Neuronal stem cell (in vitro differentiated cells): ENCODE measurements around the gene KDM4C.

ENCODE experiments used
- DNase-seq: peaks from one replicate; pipeline ENCODE4 v3.0.0-alpha.2; 2013; ENCODE audit warnings: low spot score
- H2AFZ ChIP-seq: one replicate; pipeline ENCODE4 v1.6.1; 2013; ENCODE audit warnings: mild to moderate bottlenecking, low read length, inconsistent platforms
- H2AK5ac ChIP-seq: 2 replicates; pipeline ENCODE4 v1.6.1; 2013; ENCODE audit warnings: low read depth, mild to moderate bottlenecking, inconsistent platforms, low read length, moderate library complexity, mixed read lengths
- H2BK120ac ChIP-seq: 2 replicates; pipeline ENCODE4 v1.6.1; 2013; ENCODE audit warnings: low read depth, mild to moderate bottlenecking, inconsistent platforms, low read length, moderate library complexity, mixed read lengths
- H2BK12ac ChIP-seq: one replicate; pipeline ENCODE4 v1.6.1; 2013; ENCODE audit warnings: low read length, inconsistent platforms
- H2BK15ac ChIP-seq: 2 replicates; pipeline ENCODE4 v1.6.1; 2013; ENCODE audit warnings: mild to moderate bottlenecking, low read length, inconsistent platforms, mixed read lengths
- H2BK5ac ChIP-seq: one replicate; pipeline ENCODE4 v1.6.1; 2013; ENCODE audit warnings: inconsistent platforms, mild to moderate bottlenecking, low read length, moderate library complexity
- H3K14ac ChIP-seq: one replicate; pipeline ENCODE4 v1.6.1; 2013; ENCODE audit warnings: low read length, inconsistent platforms
- H3K18ac ChIP-seq: 2 replicates; pipeline ENCODE4 v1.6.1; 2013; ENCODE audit warnings: low read length, inconsistent platforms
- H3K23ac ChIP-seq: 2 replicates; pipeline ENCODE4 v1.6.1; 2013; ENCODE audit warnings: low read depth, mild to moderate bottlenecking, mixed read lengths, low read length, inconsistent platforms; ENCODE audit not compliant: poor library complexity
- H3K27ac ChIP-seq: replicated peaks from 3 replicates; pipeline ENCODE4 v1.5.1; 2013; ENCODE audit warnings: low read length, inconsistent platforms
- H3K27me3 ChIP-seq, 3 experiments: 2 replicates each; pipeline ENCODE4 v1.6.1; 2013; ENCODE audit warnings: low read length in 3 of 3, mild to moderate bottlenecking in 2 of 3, inconsistent platforms in 1 of 3, low read depth in 1 of 3, mixed read lengths in 1 of 3, moderate library complexity in 1 of 3; ENCODE audit not compliant: control insufficient read depth in 3 of 3, insufficient read depth in 3 of 3
- H3K36me3 ChIP-seq, 2 donors: replicated peaks in 1 of 2; 2 replicates each; pipeline ENCODE4 v1.6.1; 2013; ENCODE audit warnings: low read length in 2 of 2; ENCODE audit not compliant: control insufficient read depth in 2 of 2, insufficient read depth in 2 of 2
- H3K4ac ChIP-seq: 2 replicates; pipeline ENCODE4 v1.6.1; 2013; ENCODE audit warnings: inconsistent platforms, mild to moderate bottlenecking, low read length, moderate library complexity
- H3K4me1 ChIP-seq, 2 donors: 1 replicate in 1 of 2; 2 replicates in 1 of 2; pipeline ENCODE4 v1.6.1; 2013; ENCODE audit warnings: low read length in 2 of 2, low read depth in 1 of 2; ENCODE audit not compliant: control insufficient read depth in 2 of 2, insufficient read depth in 1 of 2
- H3K4me2 ChIP-seq: one replicate; pipeline ENCODE4 v1.6.1; 2013; ENCODE audit warnings: mild to moderate bottlenecking, low read length, inconsistent platforms; ENCODE audit not compliant: insufficient read depth, poor library complexity, severe bottlenecking
- H3K4me3 ChIP-seq, 2 donors: 2 replicates each; pipeline ENCODE4 v1.5.1; 2013; ENCODE audit warnings: low read length in 2 of 2, mild to moderate bottlenecking in 2 of 2, inconsistent platforms in 1 of 2, moderate library complexity in 1 of 2
- H3K79me1 ChIP-seq: one replicate; pipeline ENCODE4 v1.6.1; 2013; ENCODE audit warnings: low read depth, mild to moderate bottlenecking, inconsistent platforms, low read length, moderate library complexity
- H3K9ac ChIP-seq: one replicate; pipeline ENCODE4 v1.6.1; 2013; ENCODE audit warnings: mild to moderate bottlenecking, low read depth, low read length, inconsistent platforms; ENCODE audit not compliant: poor library complexity
- H3K9me3 ChIP-seq, 2 donors: replicated peaks in 1 of 2; 2 replicates each; pipeline versions ENCODE3 to v1.6.1; 2013; ENCODE audit warnings: low read length in 2 of 2, mild to moderate bottlenecking in 2 of 2, inconsistent platforms in 1 of 2, low read depth in 1 of 2, mixed read lengths in 1 of 2, moderate library complexity in 1 of 2; ENCODE audit not compliant: control insufficient read depth in 2 of 2, insufficient read depth in 1 of 2
- H4K8ac ChIP-seq: one replicate; pipeline ENCODE4 v1.6.1; 2013; ENCODE audit warnings: low read depth, mild to moderate bottlenecking, inconsistent platforms, low read length, moderate library complexity
- H4K91ac ChIP-seq: one replicate; pipeline ENCODE4 v1.6.1; 2013; ENCODE audit warnings: low read length, low read depth, mild to moderate bottlenecking, inconsistent platforms; ENCODE audit not compliant: poor library complexity
- WGBS, 2 donors: extraction: QIAGEN DNeasy Blood & Tissue Kit; methylation state at CpG; one replicate each; pipeline ENCODE4 v1.1.7; 2013; ENCODE audit warnings: missing lambda C conversion rate in 2 of 2, mixed read lengths in 1 of 2; ENCODE audit not compliant: insufficient read length in 2 of 2, insufficient replicate concordance in 1 of 2; ENCODE audit errors: extremely low coverage in 2 of 2; 5-methylcytosine and 5-hydroxymethylcytosine counted together

The KDM4C gene

DNA sequence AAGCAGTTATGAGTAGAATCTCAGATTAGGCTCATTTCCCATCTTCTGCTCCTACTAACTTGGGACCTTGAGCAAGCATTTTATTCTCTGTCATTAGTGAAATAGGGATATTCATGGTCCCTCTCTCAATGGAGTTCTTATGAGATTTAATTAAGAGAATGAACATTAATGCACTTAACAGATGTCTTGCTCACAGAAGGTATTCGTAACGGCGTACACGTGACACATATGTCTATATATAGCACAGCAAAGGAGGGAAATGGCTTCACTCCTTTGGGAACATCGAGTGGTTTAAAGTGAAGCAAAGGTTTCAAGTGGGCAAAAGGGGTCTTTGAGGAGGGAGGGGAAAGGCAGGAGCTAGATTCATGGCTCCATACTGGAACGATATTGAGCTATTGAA, 24.6 kb downstream of the KDM4C start:
- H2BK5ac ChIP-seq, result no peak overlapping the region
- no peak overlapping the region for H3K4ac ChIP-seq
- H4K8ac ChIP-seq, result no peak overlapping the region
- H2BK15ac ChIP-seq, result no peak overlapping the region
- H2AFZ ChIP-seq, result no peak overlapping the region
- no peaks in the 10 kb centered on the region for H3K36me3 ChIP-seq
- H3K79me1 ChIP-seq, result no peaks in the 10 kb centered on the region
- no peak overlapping the region for H3K27ac ChIP-seq
- H4K91ac ChIP-seq, result no peak overlapping the region
- no peak overlapping the region for H3K4me3 ChIP-seq
- peaks cover 0 to 9% of the 10 kb centered on the region in 2 donors for H3K4me1 ChIP-seq
- H3K23ac ChIP-seq, result no peak overlapping the region
- no peak overlapping the region for H2BK12ac ChIP-seq
- no peaks in the 10 kb centered on the region for H3K9me3 ChIP-seq
- H2BK120ac ChIP-seq, result no peak overlapping the region
- H3K18ac ChIP-seq, result no peak overlapping the region
- no peak overlapping the region for H3K14ac ChIP-seq
- DNase-seq, result no peak
- no peak overlapping the region for H3K9ac ChIP-seq
- H3K4me2 ChIP-seq, result no peak overlapping the region
- no peak overlapping the region for H2AK5ac ChIP-seq
- no CpG with 5 or more reads among the region's 6 CpGs for WGBS, 2 donors
- H3K27me3 ChIP-seq, result no peaks in the 10 kb centered on the region

- Histone ChIP-seq H3K9ac (no peak overlapping the region), H2AFZ (no peak overlapping the region), H2AK5ac (no peak overlapping the region), H4K91ac (no peak overlapping the region), H3K9me3 (no peaks in the 10 kb centered on the region), H3K27me3 (no peaks in the 10 kb centered on the region), H3K23ac (no peak overlapping the region), H3K27ac (no peak overlapping the region), H3K4me1 (peaks cover under 1 to 10% of the 10 kb centered on the region in 2 donors), H3K4me2 (no peak overlapping the region), H3K4ac (no peak overlapping the region), H4K8ac (no peak overlapping the region), H2BK12ac (no peak overlapping the region), H3K79me1 (no peaks in the 10 kb centered on the region), H2BK120ac (no peak overlapping the region), H2BK15ac (no peak overlapping the region), H3K36me3 (no peaks in the 10 kb centered on the region), H3K14ac (no peak overlapping the region), H3K4me3 (no peak overlapping the region), H2BK5ac (no peak overlapping the region), H3K18ac (no peak overlapping the region)
- WGBS, 2 donors, result no CpG with 5 or more reads among the region's 3 CpGs
- DNase-seq, result no peak
Observed at GRCh38 chr9:6782981-6783380, 25.2 kb downstream of the KDM4C start.

- H2AK5ac ChIP-seq, result no peak overlapping the region
- no peaks in the 10 kb centered on the region for H3K27me3 ChIP-seq
- H3K79me1 ChIP-seq, result no peaks in the 10 kb centered on the region
- no peak overlapping the region for H2BK15ac ChIP-seq
- no peak overlapping the region for H2BK5ac ChIP-seq
- no peak overlapping the region for H3K4ac ChIP-seq
- no peak overlapping the region for H2BK120ac ChIP-seq
- no peaks in the 10 kb centered on the region for H3K36me3 ChIP-seq
- no peak overlapping the region for H3K4me2 ChIP-seq
- no peak overlapping the region for H3K18ac ChIP-seq
- WGBS, 2 donors, result no CpG with 5 or more reads among the region's 1 CpG
- H3K14ac ChIP-seq, result no peak overlapping the region
- H3K27ac ChIP-seq, result no peak overlapping the region
- H2AFZ ChIP-seq, result no peak overlapping the region
- H4K91ac ChIP-seq, result no peak overlapping the region
- H4K8ac ChIP-seq, result no peak overlapping the region
- H3K9me3 ChIP-seq, result no peaks in the 10 kb centered on the region
- no peak overlapping the region for H2BK12ac ChIP-seq
- H3K4me3 ChIP-seq, result no peak overlapping the region
- H3K23ac ChIP-seq, result no peak overlapping the region
- no peak overlapping the region for H3K9ac ChIP-seq
- H3K4me1 ChIP-seq, result peaks cover 2 to 16% of the 10 kb centered on the region in 2 donors
- DNase-seq, result no peak
Observed at GRCh38 chr9:6783753-6784152, 26.0 kb downstream of the KDM4C start.

GRCh38 chr9:6785682-6786081, 27.9 kb downstream of the KDM4C start:
- peaks cover 2 to 12% of the 10 kb centered on the region in 2 donors for H3K4me1 ChIP-seq
- H2BK12ac ChIP-seq, result no peak overlapping the region
- H4K8ac ChIP-seq, result no peak overlapping the region
- no peak overlapping the region for H2BK120ac ChIP-seq
- H3K4me3 ChIP-seq, result no peak overlapping the region
- H3K79me1 ChIP-seq, result no peaks in the 10 kb centered on the region
- no peak overlapping the region for H3K14ac ChIP-seq
- H2AFZ ChIP-seq, result no peak overlapping the region
- no peaks in the 10 kb centered on the region for H3K27me3 ChIP-seq
- WGBS, 2 donors, result no CpG with 5 or more reads among the region's 1 CpG
- H2BK15ac ChIP-seq, result no peak overlapping the region
- H3K18ac ChIP-seq, result no peak overlapping the region
- no peaks in the 10 kb centered on the region for H3K36me3 ChIP-seq
- H3K4me2 ChIP-seq, result no peak overlapping the region
- H3K23ac ChIP-seq, result no peak overlapping the region
- no peak overlapping the region for H2AK5ac ChIP-seq
- H2BK5ac ChIP-seq, result no peak overlapping the region
- no peak overlapping the region for H3K9ac ChIP-seq
- DNase-seq, result no peak
- no peak overlapping the region for H3K27ac ChIP-seq
- no peaks in the 10 kb centered on the region for H3K9me3 ChIP-seq
- H4K91ac ChIP-seq, result no peak overlapping the region
- H3K4ac ChIP-seq, result no peak overlapping the region
